ENCODE results near the gene APH1A. TPM values are rescaled to one million over a fixed set of nuclear protein-coding genes. Genes with fewer than 3 reads are reported as not detected.

Gene APH1A
- polyA plus RNA-seq, 3 donors: 83.7 to 134 (median 83.9) TPM

GRCh38 chr1:150269451-150269850 lies 635 bp upstream of the APH1A start:
- H3K79me2 ChIP-seq (ENCODE audit: insufficient read depth, low read length): peaks cover 28% of the 10 kb centered on the region
- intact Hi-C loops (cut with micrococcal nuclease): loop anchor here in 1 of 2 donors (2.0 to 10.0 kb wide), 2 partner anchors 53 to 285 kb away; no protein-coding TSS in a partner anchor
- peaks cover 0 to 1% (median 0%) of the 10 kb centered on the region in 7 donors for H3K9me3 Mint-ChIP-seq
- WGBS (ENCODE audit: insufficient coverage): no CpG with 5 or more reads among the region's 10 CpGs
- peak overlapping the region; percentile 97 to 99 (median 98) for H3K27ac Mint-ChIP-seq
- DNase-seq: no peak
- peaks cover 26 to 33% of the 10 kb centered on the region in 2 donors for H3K36me3 ChIP-seq (replicated peaks in 1 of 2; ENCODE audit: control insufficient read depth in 1 of 2, insufficient read depth in 2 of 2, low read length in 2 of 2)
- peak overlapping the region; percentile 98 for H3K9ac ChIP-seq (ENCODE audit: insufficient read depth, low read length, poor library complexity, severe bottlenecking)
- H3K4me1 Mint-ChIP-seq: peaks cover 56% of the 10 kb centered on the region
- H3K36me3 Mint-ChIP-seq: peaks cover 33 to 34% of the 10 kb centered on the region in 2 donors
- TF ChIP-seq CTCF (IDR thresholded peaks at IDR 0.05): no peak
- peak overlapping the region; percentile 85 to 97 (median 95) for H3K4me3 ChIP-seq (replicated peaks in 1 of 3; ENCODE audit: low read depth in 2 of 3, low read length in 3 of 3)
- peaks cover 0 to 4% (median 0%) of the 10 kb centered on the region in 3 donors for H3K27me3 Mint-ChIP-seq (ENCODE audit: low read depth in 3 of 3)
- no peaks in the 10 kb centered on the region for H4K20me1 ChIP-seq (ENCODE audit: insufficient read depth, low read length)
- H3K9me3 ChIP-seq (replicated peaks in 1 of 2; ENCODE audit: control insufficient read depth in 1 of 2, insufficient read depth in 1 of 2, low read length in 2 of 2): no peaks in the 10 kb centered on the region
- H3K4me2 ChIP-seq (replicated peaks; ENCODE audit: extremely low read depth, low read length, poor library complexity, severe bottlenecking): peak overlapping the region; percentile 97
- H3K27me3 ChIP-seq (ENCODE audit: control insufficient read depth in 2 of 2, insufficient read depth in 2 of 2, low read length in 2 of 2): no peaks in the 10 kb centered on the region
- peak overlapping the region; percentile 89 to 98 for H3K27ac ChIP-seq (ENCODE audit: low read depth in 1 of 2, low read length in 2 of 2)
- peaks cover 38 to 58% of the 10 kb centered on the region in 2 donors for H3K4me1 ChIP-seq (ENCODE audit: control insufficient read depth in 1 of 2, insufficient read depth in 2 of 2, low read length in 2 of 2)
- H3K4me3 Mint-ChIP-seq: peak overlapping the region; percentile 98 to 99
- H2AFZ ChIP-seq (ENCODE audit: insufficient read depth, low read depth, low read length, poor library complexity, severe bottlenecking): peak overlapping the region; percentile 91

- H3K9me3 ChIP-seq (replicated peaks in 1 of 2; ENCODE audit: control insufficient read depth in 1 of 2, insufficient read depth in 1 of 2, low read length in 2 of 2): no peaks in the 10 kb centered on the region
- Mint-ChIP-seq H3K4me3 (peak overlapping the region; percentile 98 to 99), H3K27ac (peak overlapping the region; percentile 97 to 99 (median 98)), H3K27me3 (ENCODE audit: low read depth in 3 of 3) (peaks cover 0 to 6% (median 2%) of the 10 kb centered on the region in 3 donors), H3K36me3 (peaks cover 35 to 38% of the 10 kb centered on the region in 2 donors), H3K9me3 (peaks cover 0 to 1% (median 0%) of the 10 kb centered on the region in 7 donors), H3K4me1 (peaks cover 50% of the 10 kb centered on the region)
- peak in 2 of 3 donors; percentile 31 to 48 for DNase-seq
- H3K9ac ChIP-seq (ENCODE audit: insufficient read depth, low read length, poor library complexity, severe bottlenecking): peak overlapping the region; percentile 98
- intact Hi-C loops (cut with micrococcal nuclease): loop anchor here in 1 of 2 donors (2.0 to 10.0 kb wide), 2 partner anchors 54 to 286 kb away; no protein-coding TSS in a partner anchor
- H3K36me3 ChIP-seq (replicated peaks in 1 of 2; ENCODE audit: control insufficient read depth in 1 of 2, insufficient read depth in 2 of 2, low read length in 2 of 2): peaks cover 28 to 36% of the 10 kb centered on the region in 2 donors
- peak overlapping the region; percentile 91 for H2AFZ ChIP-seq (ENCODE audit: insufficient read depth, low read depth, low read length, poor library complexity, severe bottlenecking)
- H3K4me1 ChIP-seq (ENCODE audit: control insufficient read depth in 1 of 2, insufficient read depth in 2 of 2, low read length in 2 of 2): peaks cover 31 to 49% of the 10 kb centered on the region in 2 donors
- H3K4me2 ChIP-seq (replicated peaks; ENCODE audit: extremely low read depth, low read length, poor library complexity, severe bottlenecking): peak overlapping the region; percentile 97
- no peaks in the 10 kb centered on the region for H4K20me1 ChIP-seq (ENCODE audit: insufficient read depth, low read length)
- H3K79me2 ChIP-seq (ENCODE audit: insufficient read depth, low read length): peaks cover 28% of the 10 kb centered on the region
- no peak for TF ChIP-seq CTCF (IDR thresholded peaks at IDR 0.05)
- H3K4me3 ChIP-seq (replicated peaks in 1 of 3; ENCODE audit: low read depth in 2 of 3, low read length in 3 of 3): peak overlapping the region; percentile 85 to 97 (median 95)
- H3K27me3 ChIP-seq (ENCODE audit: control insufficient read depth in 2 of 2, insufficient read depth in 2 of 2, low read length in 2 of 2): no peaks in the 10 kb centered on the region
- H3K27ac ChIP-seq (ENCODE audit: low read depth in 1 of 2, low read length in 2 of 2): peak overlapping the region; percentile 89 to 98
- WGBS (ENCODE audit: insufficient coverage): 0% methylated on average over 15 of the region's 21 CpGs
Observed at GRCh38 chr1:150268340-150268704, 494 bp downstream of the APH1A start.
